ENCODE results near the gene SND1.
"Not testable (repeated sequence)": the region's sequence is repeated elsewhere in the genome, so short reads cannot be mapped to it uniquely, and the experiment has no call there.

SND1 gene

GRCh38 chr7:127946111-127946510 lies 294.1 kb downstream of the SND1 start:
- no peak for DNase-seq

GRCh38 chr7:127946847-127947246 lies 294.9 kb downstream of the SND1 start:
- no peak for DNase-seq

- no peak for DNase-seq
These were observed 296.3 kb downstream of the SND1 start for GRCh38 chr7:127948312-127948711.

GRCh38 chr7:127948930-127949329 lies 296.9 kb downstream of the SND1 start:
- no peak for DNase-seq

- no peak for DNase-seq
These were observed 297.8 kb downstream of the SND1 start for GRCh38 chr7:127949769-127950222.

GRCh38 chr7:127950233-127950935 lies 298.4 kb downstream of the SND1 start:
- no peak for DNase-seq

GRCh38 chr7:127953423-127954356 lies 301.7 kb downstream of the SND1 start:
- no peak for DNase-seq

GRCh38 chr7:127954357-127954748 lies 302.4 kb downstream of the SND1 start:
- no peak for DNase-seq

- no peak for DNase-seq
These were observed 303.1 kb downstream of the SND1 start for GRCh38 chr7:127955051-127955531.

- no peak for DNase-seq
These were observed 305.9 kb downstream of the SND1 start for GRCh38 chr7:127957886-127958285.

GRCh38 chr7:127959770-127960169 lies 307.8 kb downstream of the SND1 start:
- DNase-seq = no peak

- no peak for DNase-seq
These were observed 309.9 kb downstream of the SND1 start for GRCh38 chr7:127961786-127962453.

GRCh38 chr7:127962589-127963361 lies 310.8 kb downstream of the SND1 start:
- no peak for DNase-seq

- not testable (repeated sequence) for DNase-seq
These were observed 311.9 kb downstream of the SND1 start for GRCh38 chr7:127963850-127964249.

- no peak for DNase-seq
These were observed 315.3 kb downstream of the SND1 start for GRCh38 chr7:127967281-127967680.

GRCh38 chr7:127968547-127968946 lies 316.6 kb downstream of the SND1 start:
- no peak for DNase-seq

- no peak for DNase-seq
These were observed 321.8 kb downstream of the SND1 start for GRCh38 chr7:127973832-127974231.

- no peak for DNase-seq
These were observed 322.5 kb downstream of the SND1 start for GRCh38 chr7:127974446-127975035.

- DNase-seq = no peak
These were observed 324.2 kb downstream of the SND1 start for GRCh38 chr7:127976056-127976737.

GRCh38 chr7:127976738-127977120 lies 324.7 kb downstream of the SND1 start:
- DNase-seq = no peak

GRCh38 chr7:127978421-127978820 lies 326.4 kb downstream of the SND1 start:
- DNase-seq = no peak
